Dendritic cell treated with granulocyte-macrophage colony-stimulating factor and Interleukin-4, amounts not matched to agents 40 ng/mL and 50 ng/mL, for 4 days (primary cell): ENCODE results near the gene ADAMTS2.

Source experiments
- H3K27ac Mint-ChIP-seq: one replicate; pipeline ENCODE4 v1.8.0; 2022; ENCODE audit warnings: mild to moderate bottlenecking, mixed read lengths
- H3K27me3 Mint-ChIP-seq: one replicate; pipeline ENCODE4 v1.8.0; 2022; ENCODE audit warnings: mild to moderate bottlenecking, mixed read lengths
- H3K36me3 Mint-ChIP-seq: one replicate; pipeline ENCODE4 v1.8.0; 2022; ENCODE audit warnings: low read depth, mixed read lengths
- H3K4me1 Mint-ChIP-seq: one replicate; pipeline ENCODE4 v1.8.0; 2022; ENCODE audit warnings: low read depth, mixed read lengths
- H3K4me3 Mint-ChIP-seq: one replicate; pipeline ENCODE4 v1.8.0; 2022; ENCODE audit warnings: mild to moderate bottlenecking, moderate library complexity, mixed read lengths
- H3K9me3 Mint-ChIP-seq: one replicate; pipeline ENCODE4 v1.8.0; 2022; ENCODE audit warnings: mixed read lengths
- intact Hi-C: fragments of 100-400 bp; cut with micrococcal nuclease; formaldehyde crosslinking; loops from one replicate; pipeline ENCODE4 v1.15.0; 2022

Gene ADAMTS2

GRCh38 chr5:179171816-179172745 lies 173.2 kb downstream of the ADAMTS2 start:
- no peak overlapping the region for H3K4me3 Mint-ChIP-seq
- no peaks in the 10 kb centered on the region for H3K9me3 Mint-ChIP-seq
- no peak overlapping the region for H3K27ac Mint-ChIP-seq
- peaks cover 20% of the 10 kb centered on the region for H3K27me3 Mint-ChIP-seq
- no peaks in the 10 kb centered on the region for H3K36me3 Mint-ChIP-seq
- H3K4me1 Mint-ChIP-seq: peaks cover 5% of the 10 kb centered on the region
- intact Hi-C loops: no loop called here

GRCh38 chr5:179171251-179171815 lies 173.9 kb downstream of the ADAMTS2 start:
- Mint-ChIP-seq H3K27ac (no peak overlapping the region), H3K4me1 (peaks cover 5% of the 10 kb centered on the region), H3K27me3 (peaks cover 20% of the 10 kb centered on the region), H3K4me3 (no peak overlapping the region), H3K9me3 (no peaks in the 10 kb centered on the region), H3K36me3 (no peaks in the 10 kb centered on the region)
- intact Hi-C loops: no loop called here

- intact Hi-C loops: no loop called here
- H3K36me3 Mint-ChIP-seq: no peaks in the 10 kb centered on the region
- H3K27me3 Mint-ChIP-seq: peaks cover 21% of the 10 kb centered on the region
- H3K27ac Mint-ChIP-seq: no peak overlapping the region
- peaks cover 5% of the 10 kb centered on the region for H3K4me1 Mint-ChIP-seq
- no peak overlapping the region for H3K4me3 Mint-ChIP-seq
- H3K9me3 Mint-ChIP-seq: no peaks in the 10 kb centered on the region
Measured at GRCh38 chr5:179170606-179171005, 174.7 kb downstream of the ADAMTS2 start.

GRCh38 chr5:179169836-179170235 lies 175.4 kb downstream of the ADAMTS2 start:
- intact Hi-C loops: no loop called here
- Mint-ChIP-seq H3K27ac (no peak overlapping the region), H3K4me3 (no peak overlapping the region), H3K27me3 (peaks cover 18% of the 10 kb centered on the region), H3K9me3 (no peaks in the 10 kb centered on the region), H3K4me1 (peaks cover 5% of the 10 kb centered on the region), H3K36me3 (no peaks in the 10 kb centered on the region)

GRCh38 chr5:179168664-179169063 lies 176.6 kb downstream of the ADAMTS2 start:
- Mint-ChIP-seq H3K4me3 (no peak overlapping the region), H3K27ac (no peak overlapping the region), H3K4me1 (peaks cover 5% of the 10 kb centered on the region), H3K9me3 (no peaks in the 10 kb centered on the region), H3K27me3 (peaks cover 18% of the 10 kb centered on the region), H3K36me3 (no peaks in the 10 kb centered on the region)
- intact Hi-C loops: no loop called here

GRCh38 chr5:179167871-179168451 lies 177.3 kb downstream of the ADAMTS2 start:
- no peaks in the 10 kb centered on the region for H3K36me3 Mint-ChIP-seq
- peak overlapping the region; percentile 10 for H3K4me3 Mint-ChIP-seq
- no peak overlapping the region for H3K27ac Mint-ChIP-seq
- H3K27me3 Mint-ChIP-seq: peaks cover 18% of the 10 kb centered on the region
- intact Hi-C loops: loop anchor here (1.0 kb wide), 1 partner anchor 326 kb away; no protein-coding TSS in a partner anchor
- H3K9me3 Mint-ChIP-seq: no peaks in the 10 kb centered on the region
- H3K4me1 Mint-ChIP-seq: peaks cover 5% of the 10 kb centered on the region

- H3K4me3 Mint-ChIP-seq: peak overlapping the region; percentile 70
- H3K4me1 Mint-ChIP-seq: peaks cover 5% of the 10 kb centered on the region
- intact Hi-C loops: loop anchor here (1.0 kb wide), 1 partner anchor 327 kb away; no protein-coding TSS in a partner anchor
- no peaks in the 10 kb centered on the region for H3K36me3 Mint-ChIP-seq
- no peak overlapping the region for H3K27ac Mint-ChIP-seq
- H3K27me3 Mint-ChIP-seq: peaks cover 18% of the 10 kb centered on the region
- H3K9me3 Mint-ChIP-seq: peaks cover 3% of the 10 kb centered on the region
Measured at GRCh38 chr5:179166886-179167841, 178.1 kb downstream of the ADAMTS2 start.

GRCh38 chr5:179166171-179166885 lies 178.9 kb downstream of the ADAMTS2 start:
- peaks cover 11% of the 10 kb centered on the region for H3K9me3 Mint-ChIP-seq
- H3K27ac Mint-ChIP-seq: no peak overlapping the region
- peaks cover 5% of the 10 kb centered on the region for H3K4me1 Mint-ChIP-seq
- intact Hi-C loops: no loop called here
- H3K36me3 Mint-ChIP-seq: no peaks in the 10 kb centered on the region
- peaks cover 18% of the 10 kb centered on the region for H3K27me3 Mint-ChIP-seq
- no peak overlapping the region for H3K4me3 Mint-ChIP-seq

GRCh38 chr5:179165421-179166170 lies 179.7 kb downstream of the ADAMTS2 start:
- no peak overlapping the region for H3K27ac Mint-ChIP-seq

GRCh38 chr5:179164331-179165311 lies 180.6 kb downstream of the ADAMTS2 start:
- Mint-ChIP-seq H3K27ac (no peak overlapping the region), H3K9me3 (peaks cover 23% of the 10 kb centered on the region), H3K36me3 (no peaks in the 10 kb centered on the region), H3K4me1 (peaks cover 5% of the 10 kb centered on the region), H3K27me3 (peaks cover 18% of the 10 kb centered on the region), H3K4me3 (no peak overlapping the region)
- intact Hi-C loops: no loop called here

More at GRCh38 chr5:179165421-179166170, 179.7 kb downstream of the ADAMTS2 start:
- intact Hi-C loops: no loop called here
- Mint-ChIP-seq H3K4me1 (peaks cover 5% of the 10 kb centered on the region), H3K4me3 (no peak overlapping the region), H3K36me3 (no peaks in the 10 kb centered on the region), H3K9me3 (peaks cover 19% of the 10 kb centered on the region), H3K27me3 (peaks cover 18% of the 10 kb centered on the region)

- H3K27me3 Mint-ChIP-seq: peaks cover 13% of the 10 kb centered on the region
- no peaks in the 10 kb centered on the region for H3K36me3 Mint-ChIP-seq
- no peak overlapping the region for H3K27ac Mint-ChIP-seq
- H3K9me3 Mint-ChIP-seq: peaks cover 23% of the 10 kb centered on the region
- H3K4me3 Mint-ChIP-seq: no peak overlapping the region
- intact Hi-C loops: no loop called here
- peaks cover 5% of the 10 kb centered on the region for H3K4me1 Mint-ChIP-seq
Measured at GRCh38 chr5:179163236-179164155, 181.8 kb downstream of the ADAMTS2 start.
